ENCODE data around the gene LCORL. TPM values are rescaled to one million over a fixed set of nuclear protein-coding genes. Genes with fewer than 3 reads are reported as not detected.

LCORL gene
- total RNA-seq, 1 donor from 2014 or later, result 36.4 TPM

Other genes with a start within 250 kb of the LCORL start
- 3.1 TPM for gene FAM184B, start 240.1 kb downstream of the LCORL start, total RNA-seq (ENCODE audit: insufficient read depth, low replicate concordance)
- gene DCAF16, start 211.0 kb downstream of the LCORL start, total RNA-seq (ENCODE audit: insufficient read depth, low replicate concordance), result 50.8 TPM
- gene NCAPG, start 210.8 kb downstream of the LCORL start, total RNA-seq (ENCODE audit: insufficient read depth, low replicate concordance), result 10.4 TPM

Data from umbilical cord (tissue), 1 donor.